GM18858 (cell line): ENCODE measurements around the gene PRPH.
"Not testable (repeated sequence)": the region's sequence is repeated elsewhere in the genome, so short reads cannot be mapped to it uniquely, and the experiment has no call there.

ENCODE experiments used
- ATAC-seq: cut with Tn5 transposase; IDR thresholded peaks from one replicate; pipeline ENCODE4 v1.9.1; 2021; ENCODE audit not compliant: unreplicated experiment

The PRPH gene

GRCh38 chr12:49298160-49298559 lies 3.2 kb downstream of the PRPH start:
- ATAC-seq, result no peak

- no peak for ATAC-seq
These were observed 6.8 kb downstream of the PRPH start for GRCh38 chr12:49301760-49302159.

GRCh38 chr12:49304161-49304560 lies 9.2 kb downstream of the PRPH start:
- ATAC-seq, result no peak

- ATAC-seq, result no peak
These were observed 11.0 kb downstream of the PRPH start for GRCh38 chr12:49305762-49306510.

GRCh38 chr12:49309386-49309785 lies 14.4 kb downstream of the PRPH start:
- ATAC-seq, result no peak

GRCh38 chr12:49310451-49311000 lies 15.6 kb downstream of the PRPH start:
- not testable (repeated sequence) for ATAC-seq

GRCh38 chr12:49314811-49315210 lies 19.9 kb downstream of the PRPH start:
- no peak for ATAC-seq

GRCh38 chr12:49317118-49317517 lies 22.2 kb downstream of the PRPH start:
- not testable (repeated sequence) for ATAC-seq

- ATAC-seq, result not testable (repeated sequence)
These were observed 25.6 kb downstream of the PRPH start for GRCh38 chr12:49320411-49321103.

GRCh38 chr12:49322367-49322707 lies 27.4 kb downstream of the PRPH start:
- ATAC-seq, result no peak

- peak; percentile 91 for ATAC-seq
These were observed 28.0 kb downstream of the PRPH start, which contains the start of gene TROAP for GRCh38 chr12:49322708-49323523. TSS of gene TROAP (plus strand) at chr12:49323255. CDS start at chr12:49323609, 354 bp downstream.

GRCh38 chr12:49323524-49324097 lies 28.7 kb downstream of the PRPH start:
- no peak for ATAC-seq

GRCh38 chr12:49325606-49326005 lies 30.7 kb downstream of the PRPH start:
- ATAC-seq, result no peak

- no peak for ATAC-seq
These were observed 32.4 kb downstream of the PRPH start for GRCh38 chr12:49327368-49327767.

GRCh38 chr12:49327887-49328286 lies 32.9 kb downstream of the PRPH start:
- no peak for ATAC-seq

GRCh38 chr12:49328816-49329215 lies 33.9 kb downstream of the PRPH start:
- no peak for ATAC-seq

GRCh38 chr12:49330032-49330619 lies 35.2 kb downstream of the PRPH start:
- ATAC-seq, result no peak

- ATAC-seq, result no peak
These were observed 35.9 kb downstream of the PRPH start for GRCh38 chr12:49330631-49331379.

- no peak for ATAC-seq
These were observed 36.7 kb downstream of the PRPH start for GRCh38 chr12:49331380-49332222.
